ENCODE measurements around the gene MEX3D. TPM values are rescaled to one million over a fixed set of nuclear protein-coding genes. Genes with fewer than 3 reads are reported as not detected.

Gene MEX3D
- total and polyA plus RNA-seq, 5 donors from 2014 or later = 0.21 to 3.6 TPM; not detected in 3

DNA sequence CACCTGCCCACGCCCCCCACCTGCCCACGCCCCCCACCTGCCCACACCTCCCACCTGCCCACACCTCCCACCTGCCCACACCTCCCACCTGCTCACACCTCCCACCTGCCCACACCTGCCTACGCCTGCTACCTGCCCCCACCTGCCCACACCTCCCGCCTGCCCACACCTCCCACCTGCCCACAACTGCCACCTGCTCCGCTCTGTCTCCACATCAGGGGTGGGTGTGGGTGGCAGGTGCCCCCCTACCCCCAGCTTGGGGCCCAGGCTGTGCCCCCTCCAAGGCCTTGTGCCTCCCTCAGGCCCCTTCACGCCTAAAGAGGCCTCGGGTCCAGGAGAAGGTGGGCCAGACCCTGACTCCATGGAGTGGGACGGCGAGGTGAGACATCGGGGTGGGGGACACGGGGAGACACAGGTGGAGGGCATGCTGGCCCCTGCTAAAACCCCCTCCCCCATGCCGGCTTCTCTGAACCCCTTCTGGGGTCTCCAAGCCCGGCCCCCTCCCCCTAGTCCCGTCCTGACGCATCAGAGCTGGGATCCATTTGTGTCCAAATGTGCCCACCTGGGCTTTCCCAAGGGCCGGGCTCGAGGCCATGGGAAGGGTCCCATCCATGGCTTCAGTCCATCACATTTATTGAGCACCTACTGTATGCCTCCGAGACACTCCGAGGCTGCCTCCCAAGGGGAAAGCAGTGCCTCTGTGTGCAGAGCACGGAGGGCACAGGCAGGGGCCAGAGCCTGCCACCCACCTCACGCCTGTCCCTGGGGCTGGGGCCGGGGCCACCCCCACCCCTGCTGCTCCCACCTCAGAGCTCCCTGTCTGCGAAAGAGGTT, 39.3 kb downstream of the MEX3D start:
- Mint-ChIP-seq H3K27me3 (peaks cover 23% of the 10 kb centered on the region), H3K27ac (no peak overlapping the region), H3K4me1 (peaks cover 0 to 12% (median 3%) of the 10 kb centered on the region in 4 donors), H3K9me3 (peaks cover 0 to 3% (median 0%) of the 10 kb centered on the region in 7 donors), H3K4me3 (no peak overlapping the region), H3K36me3 (no peaks in the 10 kb centered on the region)
- peaks cover 6% of the 10 kb centered on the region for H3K27me3 ChIP-seq (ENCODE audit: control insufficient read depth, insufficient read depth, low read length)
- no peaks in the 10 kb centered on the region for H3K36me3 ChIP-seq (ENCODE audit: control insufficient read depth, insufficient read depth, low read length)
- H3K4me3 ChIP-seq (ENCODE audit: low read depth, low read length) = no peak overlapping the region
- H3K4me1 ChIP-seq (ENCODE audit: control insufficient read depth, insufficient read depth, low read length, poor library complexity, severe bottlenecking) = no peaks in the 10 kb centered on the region
- DNase-seq = no peak
- no peaks in the 10 kb centered on the region for H3K9me3 ChIP-seq (ENCODE audit: control insufficient read depth in 2 of 2, low read length in 2 of 2)
- no peak for ATAC-seq (ENCODE audit: low read depth in 2 of 2)
- no peak overlapping the region for H3K27ac ChIP-seq (ENCODE audit: insufficient read depth, low read length, poor library complexity, severe bottlenecking)

DNA sequence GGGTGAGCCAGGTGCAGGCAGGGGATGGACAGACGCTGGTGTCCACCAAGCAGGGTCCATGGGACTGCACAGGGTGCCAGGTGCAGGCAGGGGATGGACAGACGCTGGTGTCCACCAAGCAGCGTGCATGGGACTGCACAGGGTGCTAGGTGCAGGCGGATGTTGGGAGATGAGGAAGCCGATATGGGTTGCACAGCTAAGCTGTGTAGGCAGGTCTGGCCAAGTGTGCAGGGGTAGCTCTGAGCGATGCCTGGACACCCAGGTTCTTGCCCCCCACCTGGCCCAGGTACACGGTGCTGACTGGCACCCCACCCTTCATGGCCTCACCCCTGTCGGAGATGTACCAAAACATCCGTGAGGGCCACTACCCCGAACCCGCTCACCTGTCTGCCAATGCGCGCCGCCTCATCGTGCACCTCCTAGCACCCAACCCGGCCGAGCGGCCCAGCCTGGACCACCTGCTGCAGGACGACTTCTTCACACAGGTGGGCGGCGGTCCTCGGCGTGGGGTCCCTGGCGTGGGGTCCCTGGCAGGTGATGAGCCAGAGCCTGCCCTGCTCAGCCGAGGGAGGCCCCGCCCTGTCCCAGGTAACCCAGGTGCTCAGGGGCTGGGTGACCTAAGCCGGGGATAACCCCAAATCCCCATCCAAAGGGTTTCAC, 40.3 kb downstream of the MEX3D start:
- DNase-seq (no peak), ATAC-seq (ENCODE audit: low read depth in 2 of 2) (no peak)
- Histone ChIP-seq H3K4me3 (ENCODE audit: low read depth, low read length) (no peak overlapping the region), H3K4me1 (ENCODE audit: control insufficient read depth, insufficient read depth, low read length, poor library complexity, severe bottlenecking) (no peaks in the 10 kb centered on the region), H3K27me3 (ENCODE audit: control insufficient read depth, insufficient read depth, low read length) (peaks cover 6% of the 10 kb centered on the region), H3K36me3 (ENCODE audit: control insufficient read depth, insufficient read depth, low read length) (no peaks in the 10 kb centered on the region), H3K9me3 (ENCODE audit: control insufficient read depth in 2 of 2, low read length in 2 of 2) (no peaks in the 10 kb centered on the region), H3K27ac (ENCODE audit: insufficient read depth, low read length, poor library complexity, severe bottlenecking) (no peak overlapping the region)
- Mint-ChIP-seq H3K9me3 (peaks cover 0 to 3% (median 0%) of the 10 kb centered on the region in 7 donors), H3K4me3 (no peak overlapping the region), H3K27me3 (peaks cover 32% of the 10 kb centered on the region), H3K36me3 (no peaks in the 10 kb centered on the region), H3K27ac (no peak overlapping the region), H3K4me1 (peaks cover 0 to 12% (median 3%) of the 10 kb centered on the region in 4 donors)

DNA sequence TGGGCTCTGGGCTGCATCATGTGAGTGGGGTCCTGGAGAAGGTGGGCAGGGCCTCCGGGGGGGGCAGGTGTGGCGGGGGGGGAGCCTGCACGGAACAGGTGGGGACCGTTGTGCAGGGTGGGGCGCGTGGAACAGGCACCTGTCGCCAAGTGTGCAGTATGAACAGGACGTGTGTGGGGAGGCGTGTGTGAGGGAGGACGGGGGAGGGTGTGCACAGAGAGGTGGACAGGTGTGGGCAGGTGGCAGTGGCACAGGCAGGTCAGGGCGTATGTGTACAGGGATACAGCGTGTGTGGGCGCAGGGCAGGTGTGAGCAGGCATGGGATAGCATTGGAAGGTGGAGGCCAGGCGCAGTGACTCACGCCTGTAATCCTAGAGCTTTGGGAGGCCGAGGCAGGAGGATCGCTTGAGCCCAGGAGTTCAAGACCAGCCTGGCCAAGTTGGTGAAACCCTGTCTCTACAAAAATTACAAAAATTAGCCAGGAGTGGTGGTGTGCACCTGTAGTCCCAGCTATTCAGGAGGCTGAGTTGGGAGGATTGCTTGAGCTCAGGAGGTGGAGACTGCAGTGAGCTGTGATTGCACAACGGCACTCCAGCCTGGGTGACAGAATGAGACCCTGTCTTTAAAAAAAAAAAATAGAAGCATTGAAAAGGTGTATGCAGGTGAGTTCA, 41.0 kb downstream of the MEX3D start:
- Mint-ChIP-seq H3K4me3 (no peak overlapping the region), H3K27me3 (peaks cover 33% of the 10 kb centered on the region), H3K4me1 (peaks cover 0 to 12% (median 3%) of the 10 kb centered on the region in 4 donors), H3K36me3 (no peaks in the 10 kb centered on the region), H3K27ac (no peak overlapping the region), H3K9me3 (peaks cover 0 to 3% (median 0%) of the 10 kb centered on the region in 7 donors)
- Histone ChIP-seq H3K27ac (ENCODE audit: insufficient read depth, low read length, poor library complexity, severe bottlenecking) (no peak overlapping the region), H3K4me1 (ENCODE audit: control insufficient read depth, insufficient read depth, low read length, poor library complexity, severe bottlenecking) (no peaks in the 10 kb centered on the region), H3K9me3 (ENCODE audit: control insufficient read depth in 2 of 2, low read length in 2 of 2) (no peaks in the 10 kb centered on the region), H3K4me3 (ENCODE audit: low read depth, low read length) (no peak overlapping the region), H3K36me3 (ENCODE audit: control insufficient read depth, insufficient read depth, low read length) (no peaks in the 10 kb centered on the region), H3K27me3 (ENCODE audit: control insufficient read depth, insufficient read depth, low read length) (peaks cover 6% of the 10 kb centered on the region)
- no peak for ATAC-seq (ENCODE audit: low read depth in 2 of 2)
- no peak for DNase-seq

DNA sequence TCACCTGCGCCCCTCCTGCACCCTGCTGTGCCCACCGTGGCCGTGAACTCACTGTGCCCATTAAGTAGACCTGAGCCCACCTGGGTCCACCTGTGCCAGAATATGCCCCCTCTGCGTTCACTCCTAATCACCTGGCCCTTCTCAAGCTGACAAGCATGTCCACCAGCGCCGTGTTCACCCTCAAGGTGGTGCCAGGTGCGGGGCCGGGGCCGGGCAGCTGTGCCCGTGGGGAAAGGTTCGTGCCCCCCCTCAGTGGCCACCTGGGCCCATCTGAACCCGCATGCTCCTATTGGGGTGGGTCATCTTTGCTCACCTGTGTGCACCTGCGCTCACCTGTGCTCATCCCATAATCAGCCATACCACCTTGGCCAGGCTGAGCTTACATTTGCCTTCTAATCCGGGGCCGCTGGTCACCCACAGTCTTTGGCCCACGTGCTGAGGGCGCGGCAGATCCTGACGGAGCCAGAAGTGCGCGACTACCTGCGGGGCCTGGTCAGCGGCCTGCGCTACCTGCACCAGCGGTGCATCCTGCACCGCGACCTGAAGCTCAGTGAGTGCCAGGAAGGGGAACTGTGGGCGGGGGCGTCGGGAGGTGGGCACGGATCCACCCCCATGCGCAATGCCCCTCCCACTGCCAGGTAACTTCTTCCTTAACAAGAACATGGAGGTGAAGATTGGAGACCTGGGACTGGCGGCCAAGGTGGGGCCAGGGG, 41.9 kb downstream of the MEX3D start:
- no peak overlapping the region for H3K27ac ChIP-seq (ENCODE audit: insufficient read depth, low read length, poor library complexity, severe bottlenecking)
- Mint-ChIP-seq H3K27me3 (peaks cover 33% of the 10 kb centered on the region), H3K4me1 (peaks cover 0 to 12% (median 3%) of the 10 kb centered on the region in 4 donors), H3K4me3 (peak overlapping the region in 1 of 4 donors; percentile 52), H3K36me3 (no peaks in the 10 kb centered on the region), H3K27ac (no peak overlapping the region), H3K9me3 (peaks cover 0 to 3% (median 0%) of the 10 kb centered on the region in 7 donors)
- ATAC-seq (ENCODE audit: low read depth in 2 of 2) (no peak), DNase-seq (no peak)
- H3K4me3 ChIP-seq (ENCODE audit: low read depth, low read length) = no peak overlapping the region
- H3K4me1 ChIP-seq (ENCODE audit: control insufficient read depth, insufficient read depth, low read length, poor library complexity, severe bottlenecking) = no peaks in the 10 kb centered on the region
- no peaks in the 10 kb centered on the region for H3K36me3 ChIP-seq (ENCODE audit: control insufficient read depth, insufficient read depth, low read length)
- H3K9me3 ChIP-seq (ENCODE audit: control insufficient read depth in 2 of 2, low read length in 2 of 2) = no peaks in the 10 kb centered on the region
- peaks cover 6% of the 10 kb centered on the region for H3K27me3 ChIP-seq (ENCODE audit: control insufficient read depth, insufficient read depth, low read length)

DNA sequence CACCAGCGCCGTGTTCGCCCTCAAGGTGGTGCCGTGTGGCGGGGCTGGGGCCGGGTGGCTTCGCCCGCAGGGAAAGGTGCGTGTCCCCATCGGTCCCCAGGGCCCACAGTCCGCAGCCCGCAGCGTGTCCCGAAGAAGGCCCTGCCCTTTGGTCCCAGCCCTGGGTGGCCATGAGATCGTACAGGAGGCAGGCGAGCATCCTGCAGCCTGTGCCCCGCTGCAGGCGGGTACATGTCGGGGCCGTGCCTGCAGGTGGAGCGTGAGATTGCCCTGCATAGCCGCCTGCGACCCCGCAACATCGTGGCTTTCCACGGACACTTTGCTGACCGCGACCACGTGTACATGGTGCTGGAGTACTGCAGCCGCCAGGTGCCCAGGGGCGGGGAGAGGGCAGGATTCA, 42.8 kb downstream of the MEX3D start:
- no peak for DNase-seq
- H3K27ac ChIP-seq (ENCODE audit: insufficient read depth, low read length, poor library complexity, severe bottlenecking) = no peak overlapping the region
- H3K9me3 ChIP-seq (ENCODE audit: control insufficient read depth in 2 of 2, low read length in 2 of 2) = no peaks in the 10 kb centered on the region
- peaks cover 0 to 12% (median 3%) of the 10 kb centered on the region in 4 donors for H3K4me1 Mint-ChIP-seq
- H3K9me3 Mint-ChIP-seq = peaks cover 0 to 3% (median 0%) of the 10 kb centered on the region in 7 donors
- no peak overlapping the region for H3K4me3 Mint-ChIP-seq
- peaks cover 6% of the 10 kb centered on the region for H3K27me3 ChIP-seq (ENCODE audit: control insufficient read depth, insufficient read depth, low read length)
- H3K4me1 ChIP-seq (ENCODE audit: control insufficient read depth, insufficient read depth, low read length, poor library complexity, severe bottlenecking) = no peaks in the 10 kb centered on the region
- no peak overlapping the region for H3K4me3 ChIP-seq (ENCODE audit: low read depth, low read length)
- H3K36me3 Mint-ChIP-seq = no peaks in the 10 kb centered on the region
- no peak overlapping the region for H3K27ac Mint-ChIP-seq
- ATAC-seq (ENCODE audit: low read depth in 2 of 2) = no peak
- peaks cover 38% of the 10 kb centered on the region for H3K27me3 Mint-ChIP-seq
- H3K36me3 ChIP-seq (ENCODE audit: control insufficient read depth, insufficient read depth, low read length) = no peaks in the 10 kb centered on the region

DNA sequence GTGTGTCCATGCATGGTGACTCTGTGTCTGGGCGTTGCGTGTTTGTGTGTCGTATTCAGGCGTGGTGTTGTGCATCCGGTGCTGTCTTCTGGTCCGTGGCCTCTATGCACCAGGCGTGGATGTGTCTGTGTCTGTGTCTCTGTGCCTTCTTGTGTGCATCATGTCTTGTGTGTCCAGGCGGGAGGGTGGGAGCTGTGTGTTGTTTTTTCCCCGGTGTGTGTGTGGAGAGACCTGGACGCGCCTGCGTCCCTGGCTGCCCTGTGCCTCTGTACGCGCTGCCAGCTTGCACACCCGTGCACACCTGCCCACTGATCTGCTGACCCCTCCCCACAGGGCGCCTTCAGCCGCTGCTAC, 43.2 kb downstream of the MEX3D start:
- Histone ChIP-seq H3K4me1 (ENCODE audit: control insufficient read depth, insufficient read depth, low read length, poor library complexity, severe bottlenecking) (no peaks in the 10 kb centered on the region), H3K27ac (ENCODE audit: insufficient read depth, low read length, poor library complexity, severe bottlenecking) (no peak overlapping the region), H3K27me3 (ENCODE audit: control insufficient read depth, insufficient read depth, low read length) (peaks cover 6% of the 10 kb centered on the region), H3K9me3 (ENCODE audit: control insufficient read depth in 2 of 2, low read length in 2 of 2) (no peaks in the 10 kb centered on the region), H3K36me3 (ENCODE audit: control insufficient read depth, insufficient read depth, low read length) (no peaks in the 10 kb centered on the region), H3K4me3 (ENCODE audit: low read depth, low read length) (no peak overlapping the region)
- Mint-ChIP-seq H3K36me3 (no peaks in the 10 kb centered on the region), H3K27ac (no peak overlapping the region), H3K4me3 (no peak overlapping the region), H3K9me3 (peaks cover 0 to 3% (median 0%) of the 10 kb centered on the region in 7 donors), H3K4me1 (peaks cover 0 to 12% (median 3%) of the 10 kb centered on the region in 4 donors), H3K27me3 (peaks cover 34% of the 10 kb centered on the region)
- ATAC-seq (ENCODE audit: low read depth in 2 of 2) (no peak), DNase-seq (no peak)

DNA sequence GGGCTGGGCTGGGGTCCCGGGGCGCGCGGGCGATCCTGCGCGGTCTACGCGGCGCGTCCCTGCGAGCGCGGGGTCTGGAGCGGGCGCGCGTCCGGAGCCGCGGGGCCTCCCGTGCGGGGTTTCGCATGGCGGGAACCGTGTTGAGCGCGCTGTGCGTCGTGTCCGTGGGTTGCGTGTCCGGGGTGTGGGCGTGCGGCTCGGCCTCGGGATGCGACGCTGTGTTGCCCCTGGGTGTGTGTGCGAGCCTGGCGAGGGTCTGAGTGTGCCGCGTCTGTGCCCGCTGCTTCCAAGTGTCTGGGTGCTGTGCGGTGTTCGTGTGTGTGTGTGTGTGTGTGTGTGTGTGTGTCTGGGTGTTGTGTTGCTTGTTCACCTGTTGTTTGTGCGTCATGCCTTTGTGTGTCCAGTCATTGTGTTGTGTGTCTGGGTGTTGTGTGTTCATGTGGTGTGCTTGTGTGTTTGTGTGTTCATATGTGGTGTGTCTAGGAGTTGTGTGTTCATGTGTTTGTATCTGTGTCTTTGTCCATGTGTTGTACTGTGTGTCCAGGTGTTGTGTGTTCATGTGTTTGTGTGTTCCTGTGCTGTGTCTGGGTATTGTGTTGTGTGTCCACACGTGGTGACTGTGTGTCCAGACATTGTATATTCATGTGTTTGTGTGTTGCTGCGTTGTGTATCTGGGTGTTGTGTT, 43.7 kb downstream of the MEX3D start:
- Histone ChIP-seq H3K4me1 (ENCODE audit: control insufficient read depth, insufficient read depth, low read length, poor library complexity, severe bottlenecking) (no peaks in the 10 kb centered on the region), H3K27ac (ENCODE audit: insufficient read depth, low read length, poor library complexity, severe bottlenecking) (no peak overlapping the region), H3K27me3 (ENCODE audit: control insufficient read depth, insufficient read depth, low read length) (peaks cover 6% of the 10 kb centered on the region), H3K36me3 (ENCODE audit: control insufficient read depth, insufficient read depth, low read length) (no peaks in the 10 kb centered on the region), H3K9me3 (ENCODE audit: control insufficient read depth in 2 of 2, low read length in 2 of 2) (no peaks in the 10 kb centered on the region), H3K4me3 (ENCODE audit: low read depth, low read length) (no peak overlapping the region)
- DNase-seq = no peak
- H3K27ac Mint-ChIP-seq = no peak overlapping the region
- peaks cover 31% of the 10 kb centered on the region for H3K27me3 Mint-ChIP-seq
- no peaks in the 10 kb centered on the region for H3K36me3 Mint-ChIP-seq
- peaks cover 0 to 3% (median 0%) of the 10 kb centered on the region in 7 donors for H3K9me3 Mint-ChIP-seq
- ATAC-seq (ENCODE audit: low read depth in 2 of 2) = no peak
- H3K4me3 Mint-ChIP-seq = peak overlapping the region in 1 of 4 donors; percentile 44
- peaks cover 0 to 12% (median 3%) of the 10 kb centered on the region in 4 donors for H3K4me1 Mint-ChIP-seq

All from CD4-positive, CD25-positive, alpha-beta regulatory T cell (primary cell).